ENCODE results near the gene LIN28A. TPM values are rescaled to one million over a fixed set of nuclear protein-coding genes. Genes with fewer than 3 reads are reported as not detected.
"Not testable (repeated sequence)": the region's sequence is repeated elsewhere in the genome, so short reads cannot be mapped to it uniquely, and the experiment has no call there.

The LIN28A gene
- total RNA-seq, 6 experiments from 2014 or later: 0.09 TPM; not detected in 5

DNA sequence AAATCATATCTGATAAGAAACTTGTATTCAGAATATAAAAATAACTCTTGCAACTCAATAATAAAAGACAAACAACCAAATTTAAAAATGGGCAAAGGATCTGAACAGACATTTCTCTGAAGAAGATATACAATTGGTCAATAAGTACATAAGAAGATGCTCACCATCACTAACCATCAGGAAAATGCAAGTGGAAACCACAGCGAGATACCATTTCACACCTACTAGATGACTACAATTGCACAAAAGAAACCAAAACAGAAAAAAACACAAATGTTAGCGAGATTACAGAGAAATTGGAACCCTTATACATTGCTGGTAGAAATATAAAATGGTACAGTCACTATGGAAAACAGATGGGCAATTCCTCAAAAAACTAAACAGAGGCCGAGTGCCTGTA, 26.5 kb upstream of the LIN28A start:
- Histone ChIP-seq H3K9me3 (no peaks in the 10 kb centered on the region), H3K36me3 (no peaks in the 10 kb centered on the region), H3K27ac (no peak overlapping the region), H3K4me3 (no peak overlapping the region), H3K27me3 (no peaks in the 10 kb centered on the region), H3K4me1 (no peaks in the 10 kb centered on the region)
- TF ChIP-seq, protein P1, sequence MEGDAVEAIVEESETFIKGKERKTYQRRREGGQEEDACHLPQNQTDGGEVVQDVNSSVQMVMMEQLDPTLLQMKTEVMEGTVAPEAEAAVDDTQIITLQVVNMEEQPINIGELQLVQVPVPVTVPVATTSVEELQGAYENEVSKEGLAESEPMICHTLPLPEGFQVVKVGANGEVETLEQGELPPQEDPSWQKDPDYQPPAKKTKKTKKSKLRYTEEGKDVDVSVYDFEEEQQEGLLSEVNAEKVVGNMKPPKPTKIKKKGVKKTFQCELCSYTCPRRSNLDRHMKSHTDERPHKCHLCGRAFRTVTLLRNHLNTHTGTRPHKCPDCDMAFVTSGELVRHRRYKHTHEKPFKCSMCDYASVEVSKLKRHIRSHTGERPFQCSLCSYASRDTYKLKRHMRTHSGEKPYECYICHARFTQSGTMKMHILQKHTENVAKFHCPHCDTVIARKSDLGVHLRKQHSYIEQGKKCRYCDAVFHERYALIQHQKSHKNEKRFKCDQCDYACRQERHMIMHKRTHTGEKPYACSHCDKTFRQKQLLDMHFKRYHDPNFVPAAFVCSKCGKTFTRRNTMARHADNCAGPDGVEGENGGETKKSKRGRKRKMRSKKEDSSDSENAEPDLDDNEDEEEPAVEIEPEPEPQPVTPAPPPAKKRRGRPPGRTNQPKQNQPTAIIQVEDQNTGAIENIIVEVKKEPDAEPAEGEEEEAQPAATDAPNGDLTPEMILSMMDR (IDR thresholded peaks at IDR 0.05): no peak
- no peak for TF ChIP-seq POLR2A (IDR thresholded peaks at IDR 0.05)
- intact Hi-C loops (cut with DNase I): no loop called here
- no peak for ATAC-seq
- DNase-seq: no peak
- 56% methylated on average over 3 of the region's 3 CpGs for WGBS (ENCODE audit: insufficient coverage, low coverage, low lambda C conversion rate, missing lambda C conversion rate)

DNA sequence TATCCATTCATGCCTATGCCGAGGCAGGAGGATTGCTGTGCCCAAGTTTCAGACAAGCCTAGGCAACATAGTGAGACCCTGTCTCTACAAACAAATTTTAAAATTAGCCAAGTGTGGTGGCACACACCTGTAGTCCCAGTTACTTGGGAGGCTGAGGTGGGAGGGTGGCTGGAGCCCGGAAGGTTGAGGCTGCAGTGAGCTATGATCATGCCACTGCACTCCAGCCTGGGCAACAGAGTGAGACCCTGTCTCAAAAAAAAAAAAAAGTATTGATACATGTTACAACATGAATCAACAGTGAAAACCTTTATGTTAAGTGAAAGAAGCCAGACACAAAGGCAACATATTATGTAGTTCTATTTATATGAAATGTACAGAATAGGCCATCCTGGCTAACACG, 25.6 kb upstream of the LIN28A start:
- ATAC-seq; intact Hi-C loops (cut with DNase I); H3K4me1 ChIP-seq; H3K9me3 ChIP-seq; H3K27ac ChIP-seq; H3K36me3 ChIP-seq; H3K4me3 ChIP-seq; DNase-seq; H3K27me3 ChIP-seq: not testable (repeated sequence)
- WGBS (ENCODE audit: insufficient coverage, low coverage, low lambda C conversion rate, missing lambda C conversion rate): 87% methylated on average over 3 of the region's 3 CpGs

DNA sequence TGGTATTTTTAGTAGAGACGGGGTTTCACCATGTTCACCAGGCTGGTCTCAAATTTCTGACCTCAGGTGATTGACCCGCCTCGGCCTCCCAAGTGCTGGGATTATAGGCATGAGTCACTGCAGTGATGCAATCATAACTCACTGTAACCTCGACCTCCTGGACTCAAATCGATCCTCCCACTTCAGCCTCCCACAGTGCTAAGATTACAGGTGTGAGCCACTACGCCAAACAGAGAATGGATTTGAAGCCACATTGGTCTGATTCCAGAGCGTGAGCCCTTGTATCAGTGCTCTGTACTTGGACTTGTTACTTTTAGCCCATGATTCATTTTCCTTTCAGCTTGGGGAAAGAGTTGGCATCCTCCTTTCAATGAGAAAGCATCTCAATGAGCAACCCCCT, 23.2 kb upstream of the LIN28A start:
- no peaks in the 10 kb centered on the region for H3K27me3 ChIP-seq
- intact Hi-C loops (cut with DNase I): no loop called here
- no peaks in the 10 kb centered on the region for H3K9me3 ChIP-seq
- H3K4me3 ChIP-seq: no peak overlapping the region
- DNase-seq (peak in 1 of 3 donors; percentile 29), ATAC-seq (peak in 2 of 4 donors; percentile 65 to 86)
- TF ChIP-seq, protein P1 (IDR thresholded peaks at IDR 0.05): no peak
- TF ChIP-seq POLR2A (IDR thresholded peaks at IDR 0.05): no peak
- no peaks in the 10 kb centered on the region for H3K36me3 ChIP-seq
- no peak overlapping the region for H3K27ac ChIP-seq
- 29% methylated on average over 7 of the region's 7 CpGs for WGBS (ENCODE audit: insufficient coverage, low coverage, low lambda C conversion rate, missing lambda C conversion rate)
- H3K4me1 ChIP-seq: no peaks in the 10 kb centered on the region

DNA sequence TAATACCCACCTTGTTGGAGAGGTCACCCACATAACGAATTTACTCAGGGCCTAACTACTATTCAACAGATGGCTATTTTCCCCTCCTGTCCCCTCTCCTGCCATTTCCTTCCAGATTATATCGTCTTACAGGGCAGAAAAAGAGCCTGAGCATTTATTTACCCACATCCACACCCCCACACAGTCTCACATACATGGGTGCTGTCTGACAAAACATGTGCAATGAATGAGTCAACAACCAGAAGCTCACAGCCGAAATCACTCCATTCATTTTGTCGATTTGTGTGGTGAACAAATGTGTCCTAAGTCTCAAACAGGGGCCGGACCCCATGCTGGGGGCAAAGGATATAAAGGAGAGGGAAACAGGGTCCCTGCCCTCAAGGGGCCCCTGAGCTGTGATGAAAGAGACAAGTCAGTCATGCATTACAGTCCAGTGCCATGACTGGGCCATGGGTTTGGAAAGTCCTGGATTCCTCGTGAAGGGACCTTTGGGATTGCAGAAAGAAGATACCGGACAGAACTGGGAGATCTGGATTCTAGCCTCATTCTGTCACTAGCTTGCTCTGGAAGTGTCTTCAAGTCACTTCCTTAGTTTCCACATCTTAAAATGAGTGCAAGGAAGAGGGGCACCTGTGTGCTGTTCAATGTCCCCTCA, 21.7 kb upstream of the LIN28A start:
- H3K27me3 ChIP-seq: no peaks in the 10 kb centered on the region
- 70% methylated on average over 5 of the region's 7 CpGs for WGBS (ENCODE audit: insufficient coverage, low coverage, low lambda C conversion rate, missing lambda C conversion rate)
- TF ChIP-seq POLR2A (IDR thresholded peaks at IDR 0.05): no peak
- TF ChIP-seq, protein P1 (IDR thresholded peaks at IDR 0.05): no peak
- no peaks in the 10 kb centered on the region for H3K36me3 ChIP-seq
- no peaks in the 10 kb centered on the region for H3K4me1 ChIP-seq
- ATAC-seq: no peak
- DNase-seq: no peak
- no peak overlapping the region for H3K4me3 ChIP-seq
- H3K9me3 ChIP-seq: no peaks in the 10 kb centered on the region
- no peak overlapping the region for H3K27ac ChIP-seq
- intact Hi-C loops (cut with DNase I): no loop called here

DNA sequence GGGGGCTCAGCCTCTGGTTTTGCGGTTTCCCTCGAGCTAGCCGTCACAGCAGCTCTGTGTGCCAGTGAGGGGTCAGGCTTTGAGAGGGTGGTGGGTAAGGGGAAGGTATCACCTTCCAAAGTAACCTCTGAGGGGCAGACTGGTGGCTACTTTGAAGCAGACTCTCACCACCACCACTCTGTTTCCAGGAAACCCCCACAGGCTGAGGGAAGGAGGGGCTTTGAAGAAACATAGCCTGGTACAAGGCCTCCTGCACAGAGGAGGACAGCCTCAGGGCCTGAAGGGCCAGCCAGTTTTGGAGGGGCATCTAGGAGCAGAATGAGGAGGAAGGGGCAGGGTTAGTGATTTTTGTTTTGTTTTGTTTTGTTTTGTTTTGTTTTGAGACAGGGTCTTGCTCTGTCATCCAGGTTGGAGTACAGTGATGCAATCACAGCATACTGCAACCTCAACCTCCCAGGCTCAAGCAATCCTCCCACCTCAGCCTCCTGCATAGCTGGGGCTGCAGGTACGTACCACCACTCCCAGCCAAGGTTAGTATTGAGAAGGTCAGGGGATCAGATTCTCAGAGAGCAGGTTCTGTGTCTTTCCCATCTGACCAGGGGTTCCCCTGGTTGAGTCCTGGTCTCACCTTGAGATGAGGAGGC, 20.9 kb upstream of the LIN28A start:
- Histone ChIP-seq H3K27ac (no peak overlapping the region), H3K9me3 (no peaks in the 10 kb centered on the region), H3K4me3 (no peak overlapping the region), H3K4me1 (no peaks in the 10 kb centered on the region), H3K27me3 (no peaks in the 10 kb centered on the region), H3K36me3 (no peaks in the 10 kb centered on the region)
- intact Hi-C loops (cut with DNase I): no loop called here
- ATAC-seq (no peak), DNase-seq (no peak)
- TF ChIP-seq, protein P1 (IDR thresholded peaks at IDR 0.05): no peak
- no peak for TF ChIP-seq POLR2A (IDR thresholded peaks at IDR 0.05)
- 82% methylated on average over 3 of the region's 4 CpGs for WGBS (ENCODE audit: insufficient coverage, low coverage, low lambda C conversion rate, missing lambda C conversion rate)

All from right lobe of liver (tissue), 6 donors.